HCT116 (cell line): Measurements from ENCODE around the gene HOXA7.

Source experiments
- CBX3 ChIP-seq: IDR thresholded peaks from 2 replicates; pipeline ENCODE4 v1.6.1; 2012; ENCODE audit warnings: low read depth
- CEBPB ChIP-seq: IDR thresholded peaks from 2 replicates; pipeline ENCODE4 v1.6.1; 2012; ENCODE audit warnings: low read depth
- ELF1 ChIP-seq: IDR thresholded peaks from 2 replicates; pipeline ENCODE4 v1.6.1; 2012; ENCODE audit warnings: low read depth, borderline replicate concordance
- EZH2 ChIP-seq: fragments of 200-600 bp; sonication (generic); IDR thresholded peaks from 2 replicates; pipeline ENCODE4 v1.6.1; 2017; ENCODE audit warnings: antibody characterized with exemption, mixed run types
- FOSL1 ChIP-seq: IDR thresholded peaks from 2 replicates; pipeline ENCODE4 v1.6.1; 2012; ENCODE audit warnings: low read depth
- POLR2A ChIP-seq: IDR thresholded peaks from 2 replicates; pipeline ENCODE4 v1.7.0; 2011; ENCODE audit warnings: borderline replicate concordance; ENCODE audit not compliant: insufficient read depth, insufficient read length; ENCODE audit errors: extremely low read depth
- POLR2AphosphoS5 ChIP-seq: IDR thresholded peaks from 2 replicates; pipeline ENCODE4 v1.6.1; 2011; ENCODE audit warnings: mild to moderate bottlenecking, low read depth, low read length, moderate library complexity
- SRF ChIP-seq: IDR thresholded peaks from 2 replicates; pipeline ENCODE4 v1.6.1; 2012; ENCODE audit warnings: low read depth
- TF ChIP-seq, protein P1 (sequence below), 3 experiments: fragments of 200-600 bp in 1 of 3; sonication (generic) in 1 of 3; IDR thresholded peaks in 2 of 3; conservative IDR thresholded peaks in 1 of 3; 2 replicates each; pipeline ENCODE4 v1.5.1; 2012 to 2017; ENCODE audit warnings: low read depth in 2 of 3, low read length in 2 of 3, antibody characterized with exemption in 1 of 3, borderline replicate concordance in 1 of 3, control low read depth in 1 of 3, mild to moderate bottlenecking in 1 of 3, mixed read lengths in 1 of 3, mixed run types in 1 of 3, moderate library complexity in 1 of 3; ENCODE audit not compliant: insufficient read depth in 1 of 3

DNA sequence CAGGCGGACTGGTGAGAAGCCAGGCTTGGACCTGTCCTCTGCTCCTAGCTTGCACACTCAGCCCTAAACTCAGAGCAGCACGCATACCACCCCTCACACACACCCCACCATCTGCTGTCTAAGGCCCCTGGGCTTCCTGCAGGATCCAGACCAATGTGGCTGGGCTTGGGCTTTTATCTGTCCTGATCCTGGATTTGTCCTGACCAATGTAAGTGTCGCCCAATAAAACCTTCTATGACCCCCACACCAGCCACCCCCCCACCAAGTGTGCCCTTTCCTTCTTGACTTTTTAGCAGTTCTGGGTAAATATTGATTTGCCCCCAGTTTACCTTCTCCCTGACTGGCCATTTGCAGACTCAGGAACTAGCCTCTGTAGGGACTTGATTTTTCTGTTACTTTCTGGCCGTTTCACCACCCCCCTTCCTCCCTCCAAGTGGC lies 45.1 kb upstream of the HOXA7 start:
- TF ChIP-seq, protein P1, sequence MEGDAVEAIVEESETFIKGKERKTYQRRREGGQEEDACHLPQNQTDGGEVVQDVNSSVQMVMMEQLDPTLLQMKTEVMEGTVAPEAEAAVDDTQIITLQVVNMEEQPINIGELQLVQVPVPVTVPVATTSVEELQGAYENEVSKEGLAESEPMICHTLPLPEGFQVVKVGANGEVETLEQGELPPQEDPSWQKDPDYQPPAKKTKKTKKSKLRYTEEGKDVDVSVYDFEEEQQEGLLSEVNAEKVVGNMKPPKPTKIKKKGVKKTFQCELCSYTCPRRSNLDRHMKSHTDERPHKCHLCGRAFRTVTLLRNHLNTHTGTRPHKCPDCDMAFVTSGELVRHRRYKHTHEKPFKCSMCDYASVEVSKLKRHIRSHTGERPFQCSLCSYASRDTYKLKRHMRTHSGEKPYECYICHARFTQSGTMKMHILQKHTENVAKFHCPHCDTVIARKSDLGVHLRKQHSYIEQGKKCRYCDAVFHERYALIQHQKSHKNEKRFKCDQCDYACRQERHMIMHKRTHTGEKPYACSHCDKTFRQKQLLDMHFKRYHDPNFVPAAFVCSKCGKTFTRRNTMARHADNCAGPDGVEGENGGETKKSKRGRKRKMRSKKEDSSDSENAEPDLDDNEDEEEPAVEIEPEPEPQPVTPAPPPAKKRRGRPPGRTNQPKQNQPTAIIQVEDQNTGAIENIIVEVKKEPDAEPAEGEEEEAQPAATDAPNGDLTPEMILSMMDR (IDR thresholded peaks at IDR 0.05 in 2 of 3, conservative IDR thresholded peaks at IDR 0.05 in 1 of 3; ENCODE audit: borderline replicate concordance in 1 of 3, insufficient read depth in 1 of 3, low read depth in 2 of 3, low read length in 2 of 3) = no peak
- TF ChIP-seq POLR2AphosphoS5 (no peak), POLR2A (no peak), ELF1 (no peak), CBX3 (no peak), EZH2 (no peak), SRF (no peak), CEBPB (no peak), FOSL1 (no peak)
